NCI-H2196 treated with DMSO at 0.1 percent for 48 hours (cell line): Measurements from ENCODE around the gene SYTL2.
"Not testable (repeated sequence)": the region's sequence is repeated elsewhere in the genome, so short reads cannot be mapped to it uniquely, and the experiment has no call there.

Source experiments
- DNase-seq: peaks from one replicate; lab custom pipeline; 2025; ENCODE audit not compliant: unreplicated experiment; lab: John Stamatoyannopoulos, UW

Gene SYTL2

DNA sequence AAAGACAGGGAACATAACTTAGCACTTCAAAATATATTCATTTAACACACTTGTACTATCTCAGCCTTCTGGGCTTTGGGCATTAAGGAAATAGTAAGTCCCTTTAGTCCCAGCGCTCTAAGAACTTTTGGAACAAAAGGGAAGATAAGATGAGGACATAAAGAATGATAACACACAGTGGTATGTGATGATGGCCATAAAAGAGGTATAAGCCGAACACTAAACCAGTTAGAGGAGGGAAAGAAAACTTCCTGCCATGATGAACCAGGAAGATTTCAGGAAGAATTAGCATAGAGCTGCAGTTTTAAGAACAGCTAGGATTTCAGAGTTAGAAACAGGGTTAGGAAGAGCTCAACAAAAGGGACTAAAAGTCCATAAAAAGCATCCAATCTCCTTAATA is 11.8 kb downstream of the SYTL2 start:
- DNase-seq: no peak

DNA sequence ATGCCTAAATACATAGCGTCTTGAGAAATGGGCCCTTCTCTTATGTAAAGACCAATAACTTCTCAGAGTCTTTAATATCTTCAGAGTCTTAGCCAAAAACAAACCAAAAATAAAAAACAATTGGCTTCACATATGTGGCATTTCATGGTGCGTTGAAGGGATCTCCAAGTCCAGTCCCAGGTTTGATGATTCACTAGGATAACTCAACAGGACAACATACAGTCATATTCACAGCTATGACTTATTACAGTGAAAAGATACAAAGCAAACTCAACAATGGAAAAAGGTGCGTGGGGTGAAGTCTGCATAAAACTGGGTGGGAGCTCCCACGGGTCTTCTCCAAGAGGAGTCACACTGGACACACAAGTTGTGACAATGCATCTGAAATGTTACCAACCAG is 12.6 kb downstream of the SYTL2 start:
- no peak for DNase-seq

DNA sequence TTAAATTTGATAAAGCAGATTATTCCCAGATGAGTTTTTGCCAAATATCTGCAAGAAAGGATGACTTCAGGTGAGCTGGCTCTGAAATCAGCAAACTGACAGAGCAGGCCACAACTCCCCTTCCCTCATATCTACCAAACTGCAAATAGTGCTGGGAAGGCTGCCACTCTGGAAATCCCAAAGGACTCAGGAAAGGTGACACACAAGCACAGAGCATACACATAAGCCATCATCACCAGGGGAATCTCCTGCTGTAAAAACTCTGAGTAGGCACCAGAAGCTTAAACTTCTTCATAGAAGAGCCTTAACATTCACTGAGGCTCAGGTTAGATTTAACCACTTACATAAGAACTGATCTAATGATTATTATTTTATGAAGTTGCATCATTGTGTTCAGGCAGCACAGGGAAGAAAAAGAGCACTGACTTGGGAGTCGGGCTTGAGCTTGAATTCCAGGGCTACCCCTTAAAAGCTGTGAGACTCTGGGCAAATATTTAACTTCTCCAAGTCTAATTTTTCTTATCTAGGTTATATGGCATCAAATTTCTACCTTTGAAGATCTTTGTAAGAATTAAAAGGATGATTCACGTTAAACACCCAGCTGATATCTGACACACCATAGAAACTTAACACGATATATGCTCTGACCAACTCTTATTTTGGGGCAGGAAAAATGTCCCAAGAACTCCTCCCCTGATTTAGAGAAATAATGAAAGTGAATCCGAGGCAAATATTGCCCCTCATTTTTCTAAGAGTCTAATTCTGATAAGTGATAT is 15.0 kb downstream of the SYTL2 start:
- no peak for DNase-seq

DNA sequence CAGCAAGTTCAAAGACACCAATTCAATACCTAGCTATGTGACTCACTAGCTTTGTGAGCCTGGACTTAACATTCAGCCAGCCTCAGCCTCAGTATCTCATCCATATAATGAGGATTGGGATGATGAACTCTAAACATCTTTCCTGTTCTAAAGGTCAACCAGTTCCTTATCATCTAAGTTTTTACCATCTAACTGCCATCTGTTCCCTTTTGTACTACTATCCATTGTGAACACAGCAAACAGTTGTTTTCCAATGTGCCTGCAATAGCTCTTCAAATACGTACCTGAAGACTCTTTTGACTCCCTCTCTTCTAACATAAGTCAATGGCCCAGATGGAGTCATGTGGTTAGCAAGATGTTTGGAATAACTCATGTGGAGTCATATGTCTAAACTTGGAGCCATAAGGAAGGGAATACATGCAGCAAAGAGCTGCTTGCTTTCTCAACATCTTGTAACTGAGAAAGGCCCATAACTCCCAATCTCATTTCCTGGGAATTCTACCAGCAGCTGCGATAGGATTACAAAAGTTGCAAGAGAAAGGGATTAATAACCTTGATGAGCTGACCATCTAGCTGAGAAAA is 19.4 kb downstream of the SYTL2 start:
- no peak for DNase-seq

DNA sequence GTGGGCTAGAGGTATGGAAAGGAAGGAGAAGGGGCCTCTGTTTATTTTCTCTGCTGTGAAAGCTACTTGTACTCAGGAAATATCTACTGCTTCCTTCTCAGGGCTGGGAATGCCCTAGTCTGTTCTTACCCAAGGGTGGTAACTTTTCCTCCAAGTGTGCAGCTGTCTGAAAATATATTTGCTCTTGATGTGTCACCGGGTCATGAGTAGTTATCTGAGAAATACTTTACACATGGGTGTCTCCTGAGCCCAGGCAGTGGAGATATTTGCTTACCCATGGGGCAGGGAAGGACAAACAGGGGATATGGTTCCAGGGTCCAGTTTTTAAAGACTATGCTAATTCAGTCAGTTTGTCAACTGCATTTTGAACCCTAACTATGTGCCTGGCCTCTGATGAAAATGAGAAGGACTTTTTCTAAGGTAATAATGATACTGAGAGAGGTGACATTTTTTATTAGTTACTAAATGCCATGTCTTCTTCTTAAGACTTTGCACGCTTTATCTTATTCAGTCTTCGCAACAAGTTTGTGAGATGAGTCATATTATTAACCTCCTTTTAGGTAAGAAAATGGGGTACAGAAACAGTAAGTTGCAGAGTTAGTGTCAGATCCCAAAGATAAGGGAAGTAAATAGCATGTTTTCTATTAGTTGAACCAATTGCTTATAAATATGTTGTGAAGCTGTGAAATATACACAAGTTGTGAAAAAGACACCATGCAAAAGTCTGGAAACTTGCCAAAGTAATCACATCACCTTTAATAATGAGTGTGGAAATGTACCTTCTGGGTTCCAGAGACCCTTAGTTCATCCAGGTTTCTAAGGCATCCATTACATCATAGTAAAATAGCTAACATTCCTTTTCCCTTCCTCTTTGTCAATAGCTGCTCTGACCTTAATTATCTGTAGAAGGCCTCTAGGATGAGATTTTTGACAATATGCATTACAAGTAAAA is 22.9 kb downstream of the SYTL2 start:
- DNase-seq: no peak

DNA sequence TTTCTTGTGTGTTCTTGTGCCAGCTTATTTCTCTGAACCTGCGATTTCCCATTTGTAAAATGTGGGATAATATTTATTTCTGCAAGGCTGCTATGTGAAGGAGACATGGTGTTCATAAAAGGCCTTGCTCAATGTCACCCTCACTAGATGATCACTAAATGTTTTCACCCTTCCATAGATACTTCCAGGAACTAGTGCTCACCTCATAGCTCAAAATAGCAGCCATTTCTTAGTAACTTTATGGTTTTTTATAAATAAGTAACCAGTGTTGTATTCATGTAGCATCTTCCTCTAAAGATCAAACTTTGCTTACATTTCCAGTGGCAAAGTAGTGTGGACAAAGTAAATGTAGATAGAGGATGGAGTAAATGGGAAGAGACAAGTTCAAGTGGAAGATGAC is 23.8 kb downstream of the SYTL2 start:
- DNase-seq: no peak

DNA sequence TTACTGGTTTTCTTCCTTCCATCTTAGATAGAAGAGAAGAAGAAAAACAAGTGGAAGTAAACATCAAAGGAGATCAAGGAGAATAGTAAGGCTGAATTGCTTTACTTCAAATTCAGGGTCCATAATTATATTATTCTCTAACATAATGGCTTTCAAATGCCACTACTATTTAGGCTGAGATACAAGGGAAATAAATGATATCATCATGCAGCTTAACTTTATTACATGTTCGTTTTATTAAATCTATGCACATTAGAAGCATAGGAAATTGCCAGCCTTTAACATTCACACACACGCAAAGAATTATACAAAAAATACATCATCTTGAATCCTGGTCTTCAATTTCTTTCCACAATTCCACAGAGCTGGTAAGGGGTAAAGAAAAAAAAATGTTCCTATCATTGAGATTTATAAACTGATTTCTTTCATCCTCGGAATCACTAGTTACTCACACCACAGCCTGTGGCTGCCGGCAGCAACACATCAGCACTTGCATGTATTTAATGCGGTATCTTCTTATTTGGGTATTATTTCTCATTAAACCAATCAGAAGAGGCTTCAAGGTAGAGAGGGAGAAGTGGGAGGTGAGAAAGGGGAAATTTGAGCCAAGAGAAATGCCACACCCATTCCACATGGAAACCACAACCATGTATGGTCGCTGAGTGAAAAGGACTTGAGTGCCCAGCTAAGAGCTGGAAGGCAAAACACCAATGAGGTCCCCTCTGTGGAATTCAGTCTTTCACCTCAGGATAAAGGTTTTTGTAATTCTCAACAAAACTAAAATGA is 26.3 kb downstream of the SYTL2 start:
- DNase-seq: no peak

DNA sequence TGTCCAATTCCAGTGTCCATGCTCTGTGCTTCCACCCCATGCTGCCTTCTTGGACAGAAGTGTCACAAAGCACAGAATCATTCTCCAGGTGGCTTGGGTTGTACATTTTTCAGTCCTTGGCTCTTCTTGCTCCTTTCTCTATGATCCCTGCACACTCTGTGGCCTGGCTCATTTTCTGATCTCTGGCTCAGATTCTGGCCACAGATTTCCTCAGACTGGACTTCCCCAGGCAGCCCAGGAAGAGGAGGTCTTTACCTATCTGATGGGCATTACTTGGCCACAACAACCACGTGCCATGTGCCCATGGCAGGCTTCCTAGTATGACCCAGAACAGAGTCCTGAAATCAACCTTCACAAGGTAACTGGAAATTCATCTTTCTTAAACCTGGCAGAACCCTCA is 27.2 kb downstream of the SYTL2 start:
- DNase-seq: no peak

DNA sequence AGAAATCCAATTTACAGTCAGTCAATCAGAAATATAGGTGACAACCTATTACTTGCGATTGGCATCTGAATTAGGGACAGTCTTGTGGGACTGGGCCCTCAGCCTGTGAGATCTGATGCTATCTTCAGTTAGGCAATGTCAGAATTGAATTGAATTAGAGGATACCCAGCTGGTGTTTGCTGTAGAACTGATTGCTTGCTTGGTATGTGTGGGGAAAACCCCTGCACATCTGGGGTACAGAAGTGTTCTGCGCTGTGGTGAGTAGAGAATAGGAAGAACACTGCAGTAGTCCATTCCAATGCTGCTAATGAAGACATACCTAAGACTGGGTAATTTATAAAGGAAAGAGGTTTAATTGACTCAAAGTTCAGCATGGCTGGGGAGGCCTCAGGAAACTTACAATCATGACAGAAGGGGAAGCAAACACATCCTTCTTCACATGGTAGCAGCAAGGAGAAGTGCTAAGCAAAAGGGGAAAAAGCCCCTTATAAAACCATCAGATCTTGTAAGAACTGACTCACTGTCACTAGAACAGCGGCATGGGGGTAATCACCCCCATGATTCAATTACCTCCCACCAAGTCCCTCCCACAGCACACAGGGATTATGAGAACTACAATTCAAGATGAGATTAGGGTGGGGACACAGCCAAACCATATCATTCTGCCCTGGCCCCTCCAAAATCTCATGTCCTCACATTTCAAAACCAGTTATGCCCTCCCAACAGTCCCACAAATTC is 30.0 kb downstream of the SYTL2 start:
- DNase-seq: not testable (repeated sequence)

DNA sequence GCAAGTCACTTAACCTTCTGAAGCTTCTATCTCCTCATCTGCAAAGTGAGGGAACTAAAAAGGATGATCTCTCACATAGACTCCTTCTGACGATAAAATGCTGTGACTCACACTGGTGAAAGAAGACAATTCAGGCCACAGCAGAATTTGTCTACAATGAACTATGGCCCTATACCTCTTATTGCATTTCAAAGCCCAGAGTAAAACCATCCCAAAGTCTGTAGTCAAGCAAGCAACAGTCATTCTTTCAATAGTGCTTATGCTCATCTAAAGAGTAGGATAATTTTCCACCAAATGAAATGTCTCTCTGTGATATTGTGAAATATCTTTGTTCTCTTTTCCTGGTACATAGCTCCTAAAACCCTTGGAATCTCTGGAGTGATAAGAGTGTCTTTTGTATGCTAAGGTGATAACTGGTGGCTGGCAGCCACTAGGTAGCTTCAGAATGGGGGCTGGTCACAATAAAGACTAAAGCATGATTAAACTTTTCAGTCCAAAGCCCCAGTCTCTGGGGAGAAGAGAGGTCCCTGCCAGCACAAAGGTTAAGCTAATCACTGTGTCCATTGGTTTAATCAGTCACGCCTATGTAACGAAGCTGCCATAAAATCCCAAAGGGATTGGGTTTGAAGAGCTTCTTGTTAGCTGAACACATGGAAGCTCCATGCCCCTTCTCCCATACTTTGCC is 30.8 kb downstream of the SYTL2 start:
- DNase-seq: no peak

DNA sequence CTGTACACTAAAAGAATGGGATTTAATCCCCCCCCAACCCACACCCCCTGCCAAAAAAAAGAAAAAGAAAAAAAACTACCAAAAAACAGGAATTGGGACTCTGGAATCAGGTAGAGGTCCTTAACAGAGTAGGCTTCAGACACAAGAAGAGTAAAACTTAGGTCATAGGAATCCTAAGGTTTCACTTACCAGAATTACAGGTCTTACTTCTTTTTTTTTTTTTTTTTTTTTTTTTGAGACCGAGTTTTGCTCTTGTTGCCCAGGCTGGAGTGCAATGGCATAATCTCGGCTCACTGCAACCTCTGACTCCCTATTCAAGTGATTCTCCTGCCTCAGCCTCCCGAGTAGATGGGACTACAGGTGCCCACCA is 33.4 kb downstream of the SYTL2 start:
- not testable (repeated sequence) for DNase-seq

DNA sequence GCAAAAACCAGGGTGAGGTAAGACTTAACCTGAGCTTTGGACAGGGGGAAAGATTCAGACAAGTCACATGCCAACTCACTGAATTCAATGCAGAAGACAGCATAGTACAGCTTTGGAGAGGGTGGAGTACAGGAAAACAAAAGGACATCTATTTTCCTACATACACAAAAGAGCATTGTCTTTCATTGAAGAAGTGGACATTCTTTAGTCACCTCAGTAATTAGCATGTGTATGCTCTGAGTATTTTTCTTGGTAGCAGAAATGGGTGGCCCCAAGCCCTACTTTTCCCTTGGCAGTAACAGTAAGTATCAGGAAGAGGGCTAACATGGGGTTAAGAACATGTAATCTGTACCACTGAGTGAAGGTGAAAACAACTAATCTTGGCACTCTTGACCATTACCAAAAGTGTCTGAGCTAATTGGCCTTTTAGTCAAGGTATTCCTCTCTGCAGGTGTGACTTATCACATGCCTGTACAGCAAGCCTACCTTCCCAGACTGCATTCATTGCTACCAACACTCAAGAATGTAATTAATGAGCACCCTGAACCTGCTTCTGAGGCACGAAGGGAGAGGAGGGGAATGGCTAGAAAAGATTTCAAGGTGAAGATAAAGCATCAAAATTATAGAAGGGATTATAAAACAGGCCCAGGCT is 33.9 kb downstream of the SYTL2 start:
- no peak for DNase-seq

DNA sequence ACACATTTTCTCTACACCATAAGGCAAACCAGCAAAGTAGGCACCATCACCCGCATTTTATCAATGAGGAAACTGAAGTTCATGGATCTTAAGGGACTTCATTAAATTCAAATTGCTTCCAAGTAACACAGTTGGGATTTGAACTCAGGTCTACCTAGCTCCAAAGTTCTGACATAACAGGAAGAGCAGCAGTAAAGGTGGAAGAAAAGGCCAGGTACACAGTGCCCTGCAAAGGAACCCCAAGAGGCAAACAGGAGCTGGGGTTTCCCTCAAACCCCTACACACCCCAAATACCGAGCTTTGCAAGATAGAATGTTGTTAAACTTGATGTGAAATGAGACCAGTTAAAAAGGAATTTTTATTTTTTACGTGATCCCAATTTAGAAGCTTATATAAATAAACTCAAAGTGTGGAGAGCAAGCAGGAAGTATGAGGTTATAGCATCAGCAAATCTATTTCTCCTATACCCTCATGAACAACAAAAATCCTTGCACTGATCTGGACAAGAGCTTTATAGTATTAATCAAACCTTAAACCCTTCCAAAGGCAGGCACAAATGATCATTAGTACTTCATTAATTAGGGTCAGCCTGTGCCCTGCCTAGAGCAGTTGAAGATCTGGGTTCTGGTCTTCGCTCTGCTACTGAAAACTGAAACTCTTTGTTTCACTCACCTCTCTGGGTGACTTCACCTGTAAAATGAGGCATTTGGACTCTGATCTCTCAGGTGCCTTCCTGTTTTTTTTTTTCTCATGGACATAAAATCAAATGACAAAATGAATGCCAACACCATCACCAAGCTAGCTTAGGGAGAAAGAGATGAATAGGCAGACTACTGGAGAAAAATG is 36.5 kb downstream of the SYTL2 start:
- no peak for DNase-seq

DNA sequence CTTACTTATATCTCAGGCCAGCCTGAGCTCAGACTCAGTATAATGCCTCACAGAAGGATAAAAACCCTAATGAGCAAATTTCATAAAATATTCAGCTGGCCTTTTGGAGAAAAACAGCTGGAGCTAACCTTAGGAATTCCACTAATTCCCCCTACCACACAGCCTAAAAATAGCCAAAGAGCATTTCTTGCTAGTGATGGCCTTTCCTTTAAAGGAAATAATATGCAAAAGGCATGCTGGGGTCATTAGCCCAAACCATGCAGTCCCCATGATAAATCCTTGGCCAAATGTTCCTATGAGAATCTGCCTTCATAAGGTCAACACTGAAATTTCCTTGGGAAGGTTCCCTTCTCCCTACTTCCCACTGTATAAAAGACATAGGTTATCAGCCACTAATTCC is 38.2 kb downstream of the SYTL2 start:
- no peak for DNase-seq

DNA sequence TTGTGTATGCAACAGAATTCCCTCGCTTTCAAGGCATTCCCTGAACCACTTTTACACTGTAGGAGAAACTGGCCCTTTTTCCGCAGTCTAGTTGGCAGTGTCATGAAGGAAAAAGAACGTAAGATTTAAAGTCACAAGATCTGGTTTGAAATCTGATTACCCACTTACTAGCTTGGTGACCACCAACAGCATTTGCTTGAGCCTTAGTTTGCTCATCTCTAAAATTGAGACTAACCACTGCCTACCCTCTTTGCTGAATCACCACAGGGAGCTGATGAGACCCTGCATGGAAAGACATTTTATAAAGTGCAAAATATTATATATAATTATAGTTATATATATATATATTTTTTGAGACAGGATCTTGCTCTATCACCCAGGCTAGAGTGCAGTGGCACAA is 39.4 kb downstream of the SYTL2 start:
- DNase-seq: no peak

DNA sequence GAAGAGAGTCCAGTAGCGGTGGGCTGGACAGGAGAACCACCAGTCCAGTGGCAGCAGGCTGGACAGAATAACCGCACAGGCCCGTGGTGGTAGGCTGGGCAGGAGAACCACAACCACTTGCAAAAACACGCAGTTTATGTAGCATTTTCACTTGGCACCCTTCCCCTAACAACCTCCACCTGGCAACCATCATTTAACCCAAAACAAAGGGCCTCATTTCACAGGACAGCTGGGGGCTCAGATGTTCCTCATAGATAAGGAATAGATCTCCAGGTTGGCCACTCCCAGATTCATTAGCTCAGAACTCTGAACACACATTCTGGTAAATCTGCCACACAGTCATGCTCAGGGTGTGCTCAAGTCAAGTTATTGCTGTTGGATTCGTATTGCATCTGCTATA is 41.2 kb downstream of the SYTL2 start:
- DNase-seq: no peak

DNA sequence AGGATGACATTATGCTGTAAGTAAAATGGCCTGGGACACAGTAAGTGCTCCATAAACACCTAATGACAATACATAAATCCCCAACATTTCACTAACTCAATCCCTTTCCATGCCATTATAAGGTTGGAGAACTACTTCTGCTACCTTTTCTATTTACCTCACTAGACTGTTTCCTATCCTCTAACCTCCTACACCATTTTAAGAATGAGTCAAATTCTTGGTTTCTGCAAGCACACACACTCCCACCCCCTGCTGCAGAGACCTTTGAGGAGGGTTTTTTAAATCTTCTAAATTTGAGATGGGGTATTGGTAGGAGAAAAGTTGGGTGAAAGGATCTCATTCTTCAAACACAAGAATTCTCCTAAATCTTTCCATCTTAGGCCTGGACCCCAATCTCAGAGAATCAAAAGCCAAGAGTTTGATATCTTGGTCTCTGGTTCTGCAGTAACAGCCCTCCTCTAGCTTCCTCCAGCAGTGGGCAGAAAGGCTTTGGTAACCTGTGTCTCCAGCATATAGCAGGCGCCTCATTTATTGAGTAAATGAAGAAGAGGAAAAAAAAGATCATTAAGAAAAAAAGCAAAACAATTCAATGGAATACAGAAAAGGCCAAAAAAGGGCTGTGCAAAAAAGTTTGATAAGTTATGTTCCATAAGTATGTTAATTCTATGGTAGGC is 42.3 kb downstream of the SYTL2 start:
- no peak for DNase-seq
